Tongue (tissue), 2 donors: ENCODE results near the gene PLAC1. TPM values are rescaled to one million over a fixed set of nuclear protein-coding genes. Genes with fewer than 3 reads are reported as not detected.
A peak's percentile ranks its signal among the peaks of the same experiment; 100 is the strongest.

Source experiments
- DNase-seq: peaks from one replicate; pipeline ENCODE4 v3.0.0-alpha.2; 2015
- total RNA-seq: library from RNA; depleted of rRNA; stranded (reverse); fragments of >200 nt; gene quantifications from one replicate; pipeline ENCODE4 v1.2.3, GENCODE V29; 2014

The PLAC1 gene
- total RNA-seq, 1 donor from 2014 or later, result 1.4 TPM

DNA sequence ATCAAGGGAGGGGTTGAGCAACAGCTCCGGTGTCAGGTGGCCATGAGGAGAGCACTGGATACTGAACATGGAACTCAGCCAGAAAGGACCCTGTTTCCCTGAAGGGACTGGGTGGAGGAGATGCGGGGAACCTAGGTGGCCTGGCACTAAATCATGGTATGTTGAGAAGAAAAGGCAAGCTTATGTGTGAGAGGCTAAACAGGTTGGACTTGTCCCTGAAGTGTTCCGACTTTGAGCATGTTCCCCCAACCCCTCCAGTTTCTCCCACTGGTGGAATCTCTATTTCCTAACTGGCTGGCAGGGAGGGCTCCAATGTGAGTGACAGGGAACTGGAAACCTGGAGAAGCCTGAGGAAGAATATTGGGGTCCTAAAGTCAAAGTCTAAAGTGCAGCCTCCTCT lies 69.5 kb downstream of the PLAC1 start:
- DNase-seq, result no peak

DNA sequence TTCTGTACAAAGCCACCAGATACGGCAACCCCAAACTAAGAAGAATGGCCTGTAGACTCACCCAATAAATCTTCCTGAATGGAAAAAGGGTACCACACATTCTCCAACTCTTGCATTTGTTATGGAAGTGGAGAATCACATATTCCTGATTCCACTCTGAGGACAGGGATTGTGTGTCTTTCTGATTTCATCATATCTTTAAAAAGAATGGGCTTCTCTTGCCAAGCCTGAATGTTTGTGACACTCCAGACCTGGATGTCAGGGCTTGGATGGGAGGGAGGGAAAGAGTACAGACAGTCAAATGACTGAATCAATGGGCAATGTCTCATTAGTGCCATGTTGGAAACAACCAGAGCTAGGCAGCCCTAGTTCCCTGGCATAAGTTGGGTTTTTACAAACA lies 77.4 kb downstream of the PLAC1 start:
- no peak for DNase-seq

DNA sequence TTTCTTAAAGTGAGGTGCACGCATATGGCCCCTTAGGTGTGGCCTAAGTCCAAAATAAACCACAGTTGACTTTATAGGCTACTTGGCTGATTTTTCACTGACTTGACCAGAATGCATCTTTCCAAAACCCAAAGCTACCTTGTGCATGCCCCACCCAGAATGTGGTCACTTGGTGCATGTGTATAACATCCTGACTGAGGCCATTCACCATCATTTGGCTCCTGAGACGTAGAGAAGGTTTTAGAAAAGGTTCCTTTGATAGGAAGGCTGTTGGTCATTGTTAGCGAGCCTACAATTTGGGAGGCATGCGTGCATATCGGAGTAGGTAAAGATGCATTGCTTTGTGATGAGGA lies 84.6 kb downstream of the PLAC1 start:
- DNase-seq, result no peak

DNA sequence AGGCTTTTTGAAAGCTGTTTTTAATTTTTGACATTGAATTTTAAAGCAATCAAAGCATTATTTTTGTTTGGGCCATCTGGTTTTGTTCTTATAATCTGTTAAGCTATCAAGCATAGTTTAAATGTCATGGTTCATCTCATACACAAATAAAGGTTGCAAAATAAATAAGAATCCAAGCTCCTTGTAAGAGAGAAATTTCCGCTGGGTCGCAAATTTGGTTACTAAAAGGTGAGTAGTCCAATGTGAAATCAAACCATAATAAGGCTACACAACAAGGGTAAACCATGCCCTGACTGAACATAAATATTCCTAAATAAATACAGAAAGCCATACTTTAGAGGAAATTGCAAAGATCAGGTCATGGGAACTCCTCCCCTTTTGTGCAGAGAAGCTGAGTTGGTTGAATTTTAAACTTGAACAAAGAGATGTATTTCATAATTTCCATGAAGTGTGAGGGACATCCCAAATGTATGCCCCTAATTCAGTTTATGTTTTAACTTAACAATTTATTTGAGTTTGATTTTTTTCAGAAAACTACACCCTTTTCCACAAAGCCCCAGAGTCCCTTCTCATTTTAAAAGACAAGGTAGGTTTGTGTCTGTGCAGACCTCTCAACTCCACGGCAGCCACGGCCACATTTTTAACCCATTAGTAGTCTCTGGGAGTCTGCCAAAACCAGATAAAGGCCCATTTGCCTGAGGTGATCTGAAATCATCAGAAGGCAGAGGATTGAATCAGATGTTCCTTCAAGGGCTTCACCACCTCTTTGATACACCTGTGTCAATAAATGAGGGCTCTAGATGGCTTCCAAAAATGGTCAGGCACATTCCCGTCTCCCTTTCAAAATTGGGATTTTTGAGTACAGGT lies 85.2 kb downstream of the PLAC1 start:
- DNase-seq, result no peak

DNA sequence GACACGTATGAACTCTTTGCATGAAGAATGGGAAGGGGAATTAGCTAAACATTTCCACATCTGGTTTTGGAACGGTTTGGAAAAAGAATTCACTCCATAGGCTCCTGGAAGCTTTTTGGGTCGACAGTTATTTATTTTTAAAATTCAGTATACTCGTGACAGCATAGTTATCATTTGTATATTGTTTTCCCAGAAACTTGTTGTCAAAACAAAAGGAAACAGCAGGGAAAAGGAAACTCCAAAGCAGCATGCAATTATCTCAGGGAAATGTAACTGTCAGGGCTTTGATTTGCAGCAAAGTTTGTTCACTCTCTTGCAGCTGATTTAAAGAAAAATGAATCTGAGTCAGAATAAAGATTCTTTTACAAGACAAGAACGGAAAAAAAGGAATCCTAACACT lies 86.5 kb downstream of the PLAC1 start:
- DNase-seq, result peak; percentile 66

DNA sequence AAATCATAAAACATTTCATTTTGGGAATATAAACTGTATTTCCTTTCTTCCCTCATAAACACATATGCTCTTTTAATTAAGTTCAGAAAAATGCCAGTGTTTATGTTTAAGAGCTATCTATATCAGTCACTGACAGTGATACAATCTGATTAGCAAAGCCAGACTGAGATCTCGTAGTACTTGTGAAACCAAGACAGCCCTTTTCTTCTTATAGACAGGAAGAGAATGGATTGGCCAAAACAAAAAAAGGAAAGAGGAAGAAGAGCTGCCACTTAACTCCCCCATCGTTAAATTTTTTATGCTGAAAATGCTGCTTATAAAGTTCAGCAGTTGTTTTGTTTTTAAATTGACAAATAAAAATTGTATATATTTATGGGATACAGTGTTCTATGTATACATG lies 87.4 kb downstream of the PLAC1 start:
- DNase-seq, result peak; percentile 27

DNA sequence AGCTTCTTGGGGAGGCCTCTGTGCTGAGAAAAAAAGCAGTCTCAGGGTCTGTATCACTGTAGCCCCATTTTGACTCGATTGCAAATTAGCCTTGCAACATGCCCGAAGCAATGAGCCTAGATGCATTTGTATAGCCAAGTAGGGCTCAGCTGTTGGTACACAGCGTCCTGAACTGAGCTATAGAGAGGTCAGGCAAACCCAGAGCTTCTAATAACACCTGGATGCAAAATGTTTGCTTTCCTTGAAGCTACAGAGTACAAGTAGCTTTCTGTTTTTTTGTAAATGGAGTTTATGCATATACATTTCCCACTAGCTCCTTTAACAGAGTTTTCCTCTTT lies 87.8 kb downstream of the PLAC1 start:
- DNase-seq, result peak; percentile 44

DNA sequence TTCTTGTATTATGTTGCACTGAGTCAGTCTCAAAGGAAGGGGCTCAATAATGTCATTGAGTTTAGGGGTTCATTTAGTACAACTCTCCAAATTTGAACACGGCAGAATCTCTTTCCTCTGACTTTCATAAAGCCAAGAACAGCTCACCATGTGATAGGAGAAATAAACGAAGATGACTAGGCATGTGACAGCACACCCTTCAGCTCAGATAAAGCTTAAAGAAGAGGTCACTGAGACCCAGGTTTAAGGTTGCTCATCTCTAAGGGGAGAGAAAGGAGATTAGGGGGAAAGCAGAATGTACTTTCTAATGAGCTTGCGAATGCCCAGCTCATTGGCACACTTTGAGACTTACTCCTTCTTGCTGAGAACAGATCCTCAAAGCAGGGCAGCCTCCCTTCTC lies 89.0 kb downstream of the PLAC1 start:
- DNase-seq, result no peak

DNA sequence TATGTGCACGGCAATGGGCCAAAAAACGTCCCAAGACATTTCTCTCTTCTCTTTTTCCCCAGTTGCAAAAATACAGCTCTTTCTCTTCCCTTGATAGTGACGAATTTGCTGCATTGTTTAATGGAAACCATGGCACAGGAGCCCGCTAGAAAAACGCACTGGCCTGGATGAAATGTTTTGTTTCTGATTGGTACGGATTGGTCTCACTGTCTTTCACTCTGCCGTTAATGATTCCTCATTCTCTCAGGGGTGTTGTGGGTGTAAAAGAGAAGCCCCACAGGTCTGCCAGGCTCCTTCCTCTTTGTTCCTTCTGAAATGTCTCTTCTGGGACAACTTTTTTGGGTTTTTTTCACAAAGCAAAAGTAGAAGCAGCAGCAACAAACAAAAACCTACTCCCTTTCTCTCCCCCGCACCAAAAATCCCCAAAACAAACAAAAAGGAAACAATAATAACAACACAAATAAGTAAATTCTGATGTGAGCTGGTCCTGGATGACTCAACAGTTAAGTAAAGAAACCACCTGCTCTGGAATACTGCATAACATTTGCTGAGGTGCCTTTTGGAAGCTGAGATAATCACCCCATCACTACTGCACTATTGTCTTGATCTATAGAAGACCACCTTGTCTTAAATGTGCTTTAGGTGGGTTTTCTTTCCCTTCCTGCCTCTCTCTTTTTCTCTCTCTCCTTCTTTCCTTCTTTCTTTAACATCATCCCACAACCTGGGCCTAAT lies 89.8 kb downstream of the PLAC1 start:
- no peak for DNase-seq

DNA sequence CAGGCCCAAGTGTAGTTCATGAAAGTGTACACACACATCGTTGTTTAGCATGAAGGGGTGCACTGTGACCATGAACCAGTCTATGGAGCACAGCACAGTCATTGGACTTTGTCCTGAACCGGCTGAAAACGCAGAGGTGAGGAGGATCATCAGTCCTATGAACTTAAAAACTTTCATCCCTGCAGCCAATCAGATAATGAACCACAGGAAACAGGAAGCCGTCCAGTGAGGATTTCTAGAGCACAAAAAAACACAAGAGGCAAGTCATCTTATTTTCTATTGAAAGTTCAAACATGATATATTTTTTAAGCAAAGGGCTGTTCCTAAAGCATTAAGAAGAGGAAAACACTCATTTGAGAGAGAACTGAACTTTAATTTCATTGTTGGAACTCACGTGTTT lies 91.8 kb downstream of the PLAC1 start:
- no peak for DNase-seq

DNA sequence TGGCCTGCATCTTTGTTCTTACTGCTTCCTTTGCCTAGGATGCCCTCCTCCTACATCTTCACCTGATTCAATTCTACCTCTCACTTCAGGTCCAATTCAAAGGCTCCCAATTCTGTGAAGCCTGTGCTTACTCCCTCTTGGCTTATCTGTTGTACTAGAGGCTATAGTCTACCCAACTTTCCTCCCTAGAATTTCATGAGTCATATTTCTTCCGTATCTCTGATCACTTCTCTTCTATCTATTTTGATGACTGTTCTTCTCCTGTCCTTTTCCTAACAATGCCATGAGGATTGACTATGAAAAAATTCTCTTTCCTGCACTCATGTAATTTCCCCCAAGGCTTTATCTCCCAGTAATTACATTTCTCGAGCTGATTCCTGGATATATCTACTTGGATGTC lies 96.3 kb downstream of the PLAC1 start:
- DNase-seq, result no peak

DNA sequence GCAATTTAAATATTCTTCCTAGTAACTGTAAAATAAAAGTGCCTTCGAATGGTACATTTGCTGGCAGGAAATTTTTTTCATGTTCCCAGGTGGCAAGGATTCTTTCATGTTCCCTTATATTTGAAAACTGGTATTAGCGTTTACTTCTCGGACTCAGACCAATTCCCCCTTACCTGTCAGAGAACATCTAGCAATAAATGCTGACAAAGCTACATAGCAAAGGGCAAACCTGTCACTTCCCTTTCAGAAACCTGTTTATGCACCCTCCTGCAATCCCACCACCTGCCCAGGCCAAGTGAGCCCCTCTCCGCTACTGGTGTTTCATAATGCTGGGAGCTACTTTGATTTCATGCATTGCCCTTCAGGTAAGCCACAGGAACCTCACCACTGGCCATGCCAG lies 100.1 kb downstream of the PLAC1 start:
- no peak for DNase-seq

DNA sequence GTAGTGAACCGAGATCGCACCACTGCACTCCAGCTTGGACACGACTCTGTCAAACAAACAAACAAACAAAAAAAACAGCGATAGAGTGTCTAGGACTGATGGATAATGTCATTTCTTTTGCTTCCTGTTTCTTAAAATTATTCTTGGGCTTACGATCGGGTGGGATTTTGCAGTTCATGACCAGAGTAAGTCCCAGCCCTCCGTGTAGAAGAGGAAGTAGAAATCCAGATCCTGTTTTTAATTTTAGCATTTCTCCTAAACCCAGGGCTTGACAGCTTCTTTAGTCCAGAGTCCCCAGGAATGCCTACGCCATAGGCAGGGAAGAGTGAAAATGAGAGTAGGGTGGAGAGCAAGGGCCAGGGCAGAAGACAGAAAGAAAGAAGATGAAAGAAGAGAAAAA lies 104.0 kb downstream of the PLAC1 start:
- no peak for DNase-seq

DNA sequence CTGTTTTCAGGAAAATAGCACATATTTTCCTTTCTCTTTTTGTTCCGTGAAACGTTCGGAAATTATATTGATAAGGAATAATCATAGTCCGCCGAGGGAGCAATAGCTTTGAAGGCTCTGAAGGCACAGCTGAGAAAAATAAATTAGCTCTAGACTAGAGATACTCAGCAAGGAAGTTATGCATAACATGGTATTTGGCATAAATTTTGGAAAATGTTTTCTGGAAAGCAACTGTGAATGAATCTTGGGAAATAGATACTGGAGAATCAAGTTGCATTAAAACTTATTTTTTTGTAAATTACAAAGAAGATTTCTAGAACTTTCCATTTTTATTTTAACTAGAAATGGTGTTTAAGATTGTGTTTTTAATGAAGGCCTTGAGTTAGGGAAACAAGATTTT lies 105.9 kb downstream of the PLAC1 start:
- peak; percentile 48 for DNase-seq

DNA sequence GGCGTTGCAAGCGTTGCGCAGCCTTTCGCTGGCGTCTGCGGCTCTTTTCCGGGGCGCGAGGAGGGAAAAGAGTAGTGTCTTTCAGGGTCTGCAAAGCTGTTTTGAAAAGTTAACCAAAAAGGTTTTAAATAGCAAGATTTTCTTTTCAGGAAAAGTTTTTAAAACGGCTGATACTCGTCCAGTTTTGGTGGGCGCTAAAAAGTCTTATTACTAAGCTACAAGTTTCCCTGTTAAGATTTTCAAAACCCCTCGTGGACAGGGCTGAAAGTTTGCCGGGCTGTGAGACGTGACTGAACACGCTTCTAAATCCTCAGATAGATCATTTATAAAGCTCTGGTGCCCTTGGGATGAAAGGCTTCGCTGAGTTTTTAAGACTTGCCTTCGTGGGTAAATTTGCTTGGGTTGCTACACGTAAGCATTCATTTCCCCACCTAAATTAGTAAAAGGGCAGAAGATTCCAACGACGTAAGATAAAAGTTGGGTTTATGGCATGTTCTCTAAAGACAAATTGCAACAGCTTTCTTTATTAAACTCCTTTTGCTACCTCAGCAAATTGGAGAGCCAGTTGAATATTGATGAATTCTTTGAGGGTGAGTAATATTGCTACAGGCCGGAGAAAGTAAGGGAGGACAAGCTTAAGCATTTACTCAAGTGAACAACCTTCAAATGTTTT lies 106.8 kb downstream of the PLAC1 start:
- peak; percentile 47 for DNase-seq

DNA sequence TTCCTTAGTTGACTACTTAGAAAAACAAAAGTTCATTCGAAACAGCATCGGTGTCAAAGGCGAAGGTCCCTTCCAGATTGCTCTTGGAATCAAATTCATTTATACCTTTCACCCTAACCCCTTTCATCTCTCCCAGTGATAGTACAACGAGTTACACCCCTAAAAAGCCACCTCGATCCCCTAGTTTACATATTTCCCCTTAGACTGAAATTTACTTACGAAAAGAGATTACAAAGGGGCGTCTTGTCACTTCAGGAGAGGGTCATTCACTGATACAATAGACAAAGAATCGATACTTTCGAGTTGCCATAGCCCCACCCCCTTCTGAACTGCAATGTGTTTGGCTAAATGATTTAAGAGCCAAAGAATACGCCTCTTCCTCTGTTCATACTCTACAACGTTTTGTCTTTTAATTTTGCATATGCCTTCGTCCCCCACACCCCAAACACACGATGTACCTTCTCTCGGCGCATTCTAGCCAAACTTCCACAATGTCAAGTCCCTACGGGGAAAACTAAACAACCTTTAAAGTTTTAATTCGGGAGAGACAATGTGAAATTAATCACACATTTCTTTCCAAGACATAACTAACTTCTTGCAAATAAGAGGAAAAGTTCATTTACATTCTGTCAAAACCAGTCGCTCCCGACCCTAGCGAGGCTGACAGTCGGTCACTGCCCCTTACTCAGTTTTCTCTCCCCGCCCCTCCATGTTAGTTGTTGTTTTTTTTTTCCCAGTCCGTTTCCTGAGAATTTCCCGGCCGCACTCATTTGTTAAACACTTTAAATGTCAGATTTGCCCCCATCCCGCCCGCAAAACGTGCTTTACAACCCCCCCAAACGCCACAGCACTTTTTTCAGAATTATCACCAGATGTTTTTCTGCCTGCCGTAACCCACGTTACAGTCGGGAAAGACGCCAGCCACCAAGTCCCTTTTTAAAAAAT lies 109.7 kb downstream of the PLAC1 start:
- peak; percentile 65 for DNase-seq

DNA sequence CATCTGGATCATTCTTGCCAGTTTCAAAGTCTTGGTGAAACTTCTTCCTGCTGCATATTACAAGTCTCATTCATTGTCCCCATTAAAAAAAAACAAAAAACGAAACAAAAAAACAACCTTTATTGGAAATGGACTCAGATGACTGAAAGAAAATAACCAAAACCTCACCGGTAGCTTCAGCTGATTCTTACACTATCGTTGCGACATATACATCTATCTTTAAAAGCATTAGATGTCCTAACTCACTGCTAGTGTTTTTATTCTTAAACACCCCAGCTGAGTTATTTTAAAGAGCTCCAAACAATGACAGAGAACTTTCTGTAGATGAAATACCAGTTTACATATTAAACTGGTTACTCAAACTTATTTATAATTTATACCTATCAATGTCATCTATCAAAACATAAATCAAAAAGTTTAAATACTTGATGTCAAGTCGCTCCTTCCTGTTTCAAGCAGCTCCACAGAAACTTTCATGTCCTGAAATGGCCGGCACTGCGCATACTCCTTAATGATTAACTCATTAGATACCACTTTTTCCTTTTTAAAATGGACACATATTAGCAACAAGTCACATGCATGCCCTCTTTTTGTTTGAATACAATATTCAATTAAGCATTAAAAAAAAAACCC lies 111.1 kb downstream of the PLAC1 start:
- DNase-seq, result peak; percentile 55

DNA sequence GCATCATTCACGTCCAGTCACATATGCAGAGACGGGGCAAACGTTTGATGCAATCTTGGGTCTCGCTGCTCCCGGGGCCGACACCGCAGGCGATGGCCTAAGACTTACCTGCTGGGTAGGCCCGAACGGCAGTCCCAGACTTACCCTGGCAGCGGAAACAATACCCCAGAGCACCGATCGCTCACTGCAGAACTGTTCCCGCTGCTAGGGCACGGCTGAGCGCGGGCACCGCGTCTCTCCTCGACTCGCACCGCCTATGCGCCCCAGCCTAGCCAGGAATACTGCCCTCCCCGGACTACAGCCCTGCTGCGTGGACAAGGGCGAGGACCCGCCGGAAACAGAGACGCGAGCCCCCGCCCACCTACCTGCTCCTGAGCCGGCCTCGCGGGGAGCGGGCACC lies 112.1 kb downstream of the PLAC1 start:
- no peak for DNase-seq

DNA sequence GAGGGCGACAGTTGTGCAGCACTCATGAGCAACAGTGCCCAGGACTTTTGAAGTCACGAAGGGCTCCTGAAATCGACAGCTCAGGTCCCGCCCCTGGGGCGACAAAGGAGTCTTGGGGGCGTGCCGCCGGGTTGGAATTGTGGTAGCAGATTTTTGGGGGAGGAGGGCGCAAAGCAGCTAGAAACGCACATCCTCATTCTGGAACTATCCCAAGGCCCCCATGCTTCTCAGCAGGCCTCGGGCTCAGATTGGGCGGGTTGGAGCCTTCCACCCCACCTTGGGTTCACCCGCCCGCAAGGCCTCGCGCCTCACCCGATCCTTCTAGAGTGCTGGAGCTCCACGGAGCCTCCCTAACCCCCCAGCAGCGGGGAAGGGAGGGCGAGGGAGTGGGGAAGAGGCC lies 112.8 kb downstream of the PLAC1 start:
- peak; percentile 75 for DNase-seq

DNA sequence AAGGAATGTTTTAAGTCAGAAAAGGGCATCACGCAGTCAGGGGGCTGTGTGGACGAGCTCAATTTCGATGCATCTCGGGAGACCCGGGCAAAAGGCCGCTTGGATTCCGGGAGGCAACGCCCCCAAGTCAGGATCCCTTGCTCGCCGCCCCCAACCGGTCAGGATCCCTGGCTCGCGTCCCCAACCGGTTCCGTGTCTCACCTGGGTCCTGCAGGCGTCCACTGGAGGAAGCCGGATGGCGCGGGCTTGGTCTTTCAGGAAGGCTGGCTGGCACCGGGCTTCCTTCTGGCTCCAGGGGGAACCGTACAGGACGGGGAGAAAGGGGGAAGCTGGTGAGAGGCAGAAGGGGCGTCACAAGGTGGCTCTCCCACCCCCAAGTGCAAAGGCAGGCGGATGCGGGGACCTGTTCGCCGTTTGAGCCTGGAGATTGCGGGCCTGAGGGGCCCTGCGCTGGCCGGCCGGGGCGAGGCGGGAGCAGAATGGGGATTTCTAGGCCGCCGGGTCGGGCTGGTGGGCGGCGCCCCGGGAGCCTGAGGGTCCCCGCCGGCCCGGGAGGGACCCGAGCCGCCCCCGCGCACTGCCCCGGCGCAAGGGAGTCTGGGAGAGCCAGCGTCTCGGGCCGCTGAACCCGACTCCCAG lies 113.6 kb downstream of the PLAC1 start:
- peak; percentile 57 for DNase-seq

DNA sequence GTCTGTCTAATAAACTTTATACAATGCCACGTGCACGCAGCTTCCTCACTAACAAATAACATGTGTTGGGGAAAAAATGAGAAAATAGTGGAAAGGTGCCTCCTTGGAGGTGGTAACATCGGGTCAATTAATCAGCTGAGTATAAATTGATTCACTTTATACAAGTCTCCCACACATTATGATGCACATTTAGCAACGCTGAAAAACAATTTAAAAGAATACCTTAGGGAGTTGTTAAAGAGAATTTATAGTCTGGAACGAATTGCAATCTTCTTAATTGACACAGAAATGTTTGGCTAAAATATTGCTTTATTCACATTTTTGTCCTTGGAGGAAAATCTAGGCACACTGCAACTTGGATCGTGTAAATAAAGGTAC lies 114.1 kb downstream of the PLAC1 start:
- DNase-seq, result no peak
